ENCODE measurements around the gene PPP4R4. TPM values are rescaled to one million over a fixed set of nuclear protein-coding genes. Genes with fewer than 3 reads are reported as not detected.
"Not testable (repeated sequence)": the region's sequence is repeated elsewhere in the genome, so short reads cannot be mapped to it uniquely, and the experiment has no call there.

Gene PPP4R4
- total and polyA plus RNA-seq, 5 experiments from 2014 or later, result 0.07 to 1.5 (median 0.34) TPM; not detected in 1

GRCh38 chr14:94153750-94154342, 20.3 kb upstream of the PPP4R4 start:
- ATAC-seq (no peak), DNase-seq (no peak)
- peaks cover 11 to 18% (median 16%) of the 10 kb centered on the region in 4 donors for H3K4me1 Mint-ChIP-seq
- H3K36me3 Mint-ChIP-seq, result no peaks in the 10 kb centered on the region
- POLR2A ChIA-PET, result no interaction called here
- peaks cover 9 to 22% (median 15%) of the 10 kb centered on the region in 5 donors for H3K27me3 Mint-ChIP-seq
- H3K4me3 Mint-ChIP-seq, result no peak overlapping the region
- peaks cover 0 to 3% (median 0%) of the 10 kb centered on the region in 9 donors for H3K9me3 Mint-ChIP-seq
- no peak overlapping the region for H3K27ac Mint-ChIP-seq

- H3K4me3 Mint-ChIP-seq, POLR2A ChIA-PET, H3K36me3 Mint-ChIP-seq, H3K9me3 Mint-ChIP-seq, DNase-seq, ATAC-seq: not testable (repeated sequence)
- peak overlapping the region in 2 of 10 donors; percentile 13 to 41 for H3K27ac Mint-ChIP-seq
- peaks cover 9 to 21% (median 14%) of the 10 kb centered on the region in 5 donors for H3K27me3 Mint-ChIP-seq
- peaks cover 15 to 38% (median 33%) of the 10 kb centered on the region in 4 donors for H3K4me1 Mint-ChIP-seq
Measured at GRCh38 chr14:94156143-94156542, 18.0 kb upstream of the PPP4R4 start.

GRCh38 chr14:94157197-94157596, 16.9 kb upstream of the PPP4R4 start:
- Mint-ChIP-seq H3K27me3 (peaks cover 9 to 16% (median 11%) of the 10 kb centered on the region in 5 donors), H3K27ac (peak overlapping the region in 2 of 10 donors; percentile 3 to 38), H3K4me3 (no peak overlapping the region), H3K36me3 (no peaks in the 10 kb centered on the region), H3K4me1 (peaks cover 19 to 46% (median 42%) of the 10 kb centered on the region in 4 donors), H3K9me3 (no peaks in the 10 kb centered on the region)
- no peak for DNase-seq
- ATAC-seq, result no peak
- POLR2A ChIA-PET, result interaction anchor here (1.7 kb wide), 1 partner anchor 18 kb away, joined by 5 read pairs; no protein-coding TSS in a partner anchor

- POLR2A ChIA-PET, result interaction anchor here (0.7 to 2.0 kb wide), 3 partner anchors 12 to 17 kb away, joined by 3 to 8 read pairs (median 5); no protein-coding TSS in a partner anchor
- peaks cover 16 to 52% (median 45%) of the 10 kb centered on the region in 4 donors for H3K4me1 Mint-ChIP-seq
- peak in 5 of 10 donors; percentile 37 to 65 (median 51) for DNase-seq
Measured at GRCh38 chr14:94158239-94158883, 15.8 kb upstream of the PPP4R4 start.

DNA sequence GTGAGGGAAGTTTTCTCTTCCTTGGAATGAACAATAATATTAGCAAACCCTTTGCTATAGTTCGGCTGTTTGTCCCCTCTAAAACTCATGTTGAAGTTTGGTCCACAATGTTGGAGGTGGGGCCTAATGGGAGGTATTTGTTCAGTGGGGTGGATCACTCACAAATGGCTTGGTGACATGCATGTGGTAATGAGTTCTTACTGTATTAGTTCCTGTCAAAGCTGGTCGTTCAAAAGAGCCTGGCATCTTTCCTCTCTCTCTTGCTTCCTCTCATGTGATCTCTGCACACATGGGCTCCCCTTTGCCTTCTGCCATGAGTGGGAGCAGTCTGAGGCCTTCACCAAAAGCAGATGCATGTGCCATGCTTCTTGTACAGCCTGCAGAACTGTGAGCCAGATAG, 13.1 kb upstream of the PPP4R4 start:
- peaks cover 0 to 4% (median 0%) of the 10 kb centered on the region in 5 donors for H3K27me3 Mint-ChIP-seq
- H3K27ac Mint-ChIP-seq, result peak overlapping the region in 8 of 10 donors; percentile 19 to 85 (median 77)
- POLR2A ChIA-PET, result no interaction called here
- ATAC-seq, result peak; percentile 28 to 58
- peaks cover 16 to 52% (median 46%) of the 10 kb centered on the region in 4 donors for H3K4me1 Mint-ChIP-seq
- no peaks in the 10 kb centered on the region for H3K9me3 Mint-ChIP-seq
- no peaks in the 10 kb centered on the region for H3K36me3 Mint-ChIP-seq
- peak overlapping the region in 4 of 10 donors; percentile 18 to 52 (median 32) for H3K4me3 Mint-ChIP-seq
- DNase-seq, result peak in 1 of 10 donors; percentile 16

More at GRCh38 chr14:94158239-94158883, 15.8 kb upstream of the PPP4R4 start:
- Mint-ChIP-seq H3K36me3 (no peaks in the 10 kb centered on the region), H3K27me3 (peaks cover 0 to 7% (median 2%) of the 10 kb centered on the region in 5 donors), H3K9me3 (no peaks in the 10 kb centered on the region), H3K4me3 (peak overlapping the region in 8 of 10 donors; percentile 10 to 61 (median 41)), H3K27ac (peak overlapping the region in 6 of 10 donors; percentile 9 to 70 (median 54))
- ATAC-seq, result peak; percentile 79 to 85

GRCh38 chr14:94161981-94162380, 12.1 kb upstream of the PPP4R4 start:
- H3K4me1 Mint-ChIP-seq, result peaks cover 17 to 52% (median 46%) of the 10 kb centered on the region in 4 donors
- peak overlapping the region in 1 of 10 donors; percentile 21 for H3K4me3 Mint-ChIP-seq
- POLR2A ChIA-PET, result no interaction called here
- ATAC-seq (no peak), DNase-seq (no peak)
- H3K36me3 Mint-ChIP-seq, result no peaks in the 10 kb centered on the region
- peaks cover 0 to 5% (median under 1%) of the 10 kb centered on the region in 5 donors for H3K27me3 Mint-ChIP-seq
- H3K9me3 Mint-ChIP-seq, result no peaks in the 10 kb centered on the region
- H3K27ac Mint-ChIP-seq, result peak overlapping the region in 6 of 10 donors; percentile 31 to 79 (median 56)

- Mint-ChIP-seq H3K36me3 (no peaks in the 10 kb centered on the region), H3K4me1 (peaks cover 17 to 48% (median 44%) of the 10 kb centered on the region in 4 donors), H3K27me3 (peaks cover 0 to 9% (median 3%) of the 10 kb centered on the region in 5 donors), H3K9me3 (no peaks in the 10 kb centered on the region), H3K4me3 (no peak overlapping the region), H3K27ac (peak overlapping the region in 3 of 10 donors; percentile 54 to 79 (median 59))
- POLR2A ChIA-PET, result interaction anchor here (1.0 kb wide), 1 partner anchor 11 kb away, joined by 3 read pairs; no protein-coding TSS in a partner anchor
- DNase-seq (no peak), ATAC-seq (no peak)
Measured at GRCh38 chr14:94162466-94162865, 11.7 kb upstream of the PPP4R4 start.

DNA sequence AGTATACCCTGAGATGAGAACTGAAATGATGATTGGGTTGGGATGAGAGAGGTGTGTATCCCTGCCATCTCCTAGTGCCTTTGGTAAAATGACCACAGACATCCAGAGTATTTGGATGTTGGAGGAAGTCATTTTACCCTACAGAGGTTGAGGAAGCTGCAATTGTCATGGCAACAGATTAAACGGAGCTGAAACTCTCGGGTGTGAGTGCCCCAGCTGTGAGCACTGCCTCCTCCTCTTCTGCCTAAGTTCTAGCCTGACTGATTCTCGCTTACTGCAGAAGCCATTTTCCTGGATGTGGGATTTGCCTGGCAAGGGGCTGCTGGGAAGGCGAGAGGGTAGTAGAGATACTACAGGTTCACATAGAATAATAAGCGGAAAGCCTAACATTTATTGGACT, 10.3 kb upstream of the PPP4R4 start:
- DNase-seq (no peak), ATAC-seq (no peak)
- Mint-ChIP-seq H3K27ac (no peak overlapping the region), H3K36me3 (no peaks in the 10 kb centered on the region), H3K4me3 (no peak overlapping the region), H3K27me3 (peaks cover 0 to 9% (median 3%) of the 10 kb centered on the region in 5 donors), H3K9me3 (no peaks in the 10 kb centered on the region), H3K4me1 (peaks cover 9 to 34% (median 30%) of the 10 kb centered on the region in 4 donors)
- POLR2A ChIA-PET, result no interaction called here

DNA sequence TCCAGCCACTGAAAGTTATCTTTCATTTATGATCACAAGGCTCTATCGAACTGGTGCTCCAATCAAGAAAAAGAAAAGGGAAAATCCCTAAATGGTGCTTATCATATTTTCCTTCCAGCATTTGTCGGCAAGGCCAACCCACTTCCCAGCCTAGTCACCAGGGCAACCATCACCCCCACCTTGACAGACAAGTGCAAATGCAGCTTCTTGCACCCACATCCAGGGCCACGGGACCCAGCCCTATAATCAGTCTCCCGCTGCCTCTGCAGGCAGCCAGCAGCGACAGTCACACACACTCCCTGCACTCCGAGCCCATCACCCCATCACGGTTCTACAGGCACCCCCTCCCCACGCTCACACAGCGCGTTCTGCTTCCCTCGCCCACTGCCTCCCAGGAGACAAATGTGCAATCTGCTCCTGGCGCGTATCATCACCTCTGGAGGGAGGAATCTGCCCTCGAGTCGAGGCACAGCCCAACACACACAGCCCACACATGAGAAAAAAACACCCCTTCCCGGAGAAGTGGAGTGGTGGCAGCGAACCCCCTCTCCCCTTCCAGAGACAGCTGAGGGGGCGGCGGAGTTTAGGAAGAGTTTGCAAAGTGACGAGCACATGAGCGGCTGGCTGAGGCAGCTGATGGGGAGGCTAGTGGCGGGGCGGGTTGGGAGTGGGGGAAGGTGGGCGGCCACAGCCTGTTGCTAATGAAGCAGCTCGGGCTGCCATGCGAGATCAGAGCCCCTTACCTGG, 9.3 kb upstream of the PPP4R4 start:
- peaks cover 9 to 26% (median 25%) of the 10 kb centered on the region in 4 donors for H3K4me1 Mint-ChIP-seq
- H3K27me3 Mint-ChIP-seq, result peaks cover 0 to 9% (median 3%) of the 10 kb centered on the region in 5 donors
- peak overlapping the region in 2 of 10 donors; percentile 12 to 20 for H3K27ac Mint-ChIP-seq
- no peak overlapping the region for H3K4me3 Mint-ChIP-seq
- POLR2A ChIA-PET, result interaction anchor here (0.5 to 0.6 kb wide), 2 partner anchors 14 to 35 kb away, joined by 3 read pairs; no protein-coding TSS in a partner anchor
- ATAC-seq (no peak), DNase-seq (no peak)
- no peaks in the 10 kb centered on the region for H3K36me3 Mint-ChIP-seq
- no peaks in the 10 kb centered on the region for H3K9me3 Mint-ChIP-seq

DNA sequence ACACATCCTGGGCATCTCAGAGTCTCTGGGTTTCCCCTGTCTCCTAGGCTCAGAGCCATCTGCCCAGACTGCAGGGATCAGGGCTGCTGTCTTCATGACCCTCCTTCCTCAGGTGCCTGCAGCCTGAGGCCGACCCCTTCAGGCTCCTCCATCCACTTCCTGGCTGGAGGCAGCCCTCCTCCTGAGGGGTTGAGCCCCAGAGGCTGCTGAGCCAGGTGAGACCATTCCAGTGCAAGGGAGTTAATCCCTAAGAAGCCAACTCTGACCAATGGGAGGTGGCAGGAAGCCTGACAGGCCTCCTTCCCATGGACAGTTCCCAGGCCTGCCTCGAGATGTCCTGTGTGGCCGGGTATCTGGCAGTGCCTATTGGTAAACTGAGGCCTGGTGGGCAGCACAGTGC, 8.4 kb upstream of the PPP4R4 start:
- Mint-ChIP-seq H3K27ac (no peak overlapping the region), H3K4me1 (peaks cover 8 to 18% (median 17%) of the 10 kb centered on the region in 4 donors), H3K4me3 (no peak overlapping the region), H3K36me3 (no peaks in the 10 kb centered on the region), H3K27me3 (peaks cover 0 to 9% (median 3%) of the 10 kb centered on the region in 5 donors), H3K9me3 (no peaks in the 10 kb centered on the region)
- ATAC-seq, result no peak
- POLR2A ChIA-PET, result interaction anchor here (0.6 kb wide), 1 partner anchor 36 kb away, joined by 3 read pairs; no protein-coding TSS in a partner anchor
- DNase-seq, result no peak

DNA sequence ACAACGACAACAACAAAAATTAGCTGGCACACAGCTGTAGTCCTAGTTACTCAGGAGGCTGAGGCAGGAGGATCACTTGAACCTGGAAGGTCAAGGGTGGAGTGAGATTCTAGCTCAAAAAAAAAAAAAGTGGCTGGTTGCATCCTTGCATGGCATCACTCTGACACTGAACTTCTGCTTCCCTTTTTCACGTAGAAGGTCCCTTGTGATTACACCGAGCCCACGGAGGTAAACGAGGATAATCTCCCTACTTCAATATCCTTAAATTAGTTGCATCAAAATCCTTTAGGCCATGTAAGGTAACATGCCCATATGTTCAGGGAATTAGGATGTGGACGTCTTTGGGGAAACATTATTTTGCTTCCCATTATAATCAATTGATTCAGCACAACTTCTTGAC, 4.0 kb upstream of the PPP4R4 start:
- H3K9me3 Mint-ChIP-seq, result no peaks in the 10 kb centered on the region
- H3K36me3 Mint-ChIP-seq, result no peaks in the 10 kb centered on the region
- no peak overlapping the region for H3K4me3 Mint-ChIP-seq
- DNase-seq (no peak), ATAC-seq (no peak)
- H3K4me1 Mint-ChIP-seq, result peaks cover 4 to 10% (median 8%) of the 10 kb centered on the region in 4 donors
- peaks cover 0 to 9% (median 6%) of the 10 kb centered on the region in 5 donors for H3K27me3 Mint-ChIP-seq
- POLR2A ChIA-PET, result interaction anchor here (0.5 to 1.1 kb wide), 2 partner anchors 28 to 89 kb away, joined by 3 to 4 read pairs; partner anchors contain the start of genes DDX24 and IFI27L1
- H3K27ac Mint-ChIP-seq, result no peak overlapping the region

- POLR2A ChIA-PET, result no interaction called here
- Mint-ChIP-seq H3K4me1 (peaks cover 11 to 20% (median 17%) of the 10 kb centered on the region in 4 donors), H3K4me3 (no peak overlapping the region)
Measured at GRCh38 chr14:94171208-94171607, 2.9 kb upstream of the PPP4R4 start.

More at GRCh38 chr14:94171208-94171607, 2.9 kb upstream of the PPP4R4 start:
- ATAC-seq (no peak), DNase-seq (no peak)
- peaks cover 0 to 18% (median 9%) of the 10 kb centered on the region in 5 donors for H3K27me3 Mint-ChIP-seq
- H3K9me3 Mint-ChIP-seq, result no peaks in the 10 kb centered on the region
- no peak overlapping the region for H3K27ac Mint-ChIP-seq
- H3K36me3 Mint-ChIP-seq, result no peaks in the 10 kb centered on the region
